Hippocampal formation (tissue), 2 donors: ENCODE results near the gene DBH.
A peak's percentile ranks its signal among the peaks of the same experiment; 100 is the strongest.

Source experiments
- DNase-seq, 2 donors: peaks; one replicate each; lab custom pipeline; 2025; lab: John Stamatoyannopoulos, UW

DBH gene

DNA sequence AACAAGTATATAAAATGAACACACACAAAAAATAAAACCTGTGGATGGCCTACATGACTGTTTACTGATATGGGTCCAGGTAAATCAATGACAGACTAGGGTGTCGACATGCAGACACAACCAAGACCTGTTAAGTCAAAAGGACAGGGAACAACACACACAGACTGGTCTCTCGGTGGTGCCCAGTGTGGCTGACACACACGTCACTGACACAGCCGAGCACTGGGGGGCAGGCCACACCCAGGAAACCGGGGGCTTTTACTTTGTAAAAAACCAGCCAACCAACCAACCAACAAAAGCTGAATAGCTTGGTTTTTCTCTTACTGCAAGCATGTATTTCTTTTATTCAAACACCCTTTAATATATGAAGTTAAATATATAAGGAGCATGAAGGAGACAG, 31.9 kb upstream of the DBH start:
- DNase-seq = no peak

DNA sequence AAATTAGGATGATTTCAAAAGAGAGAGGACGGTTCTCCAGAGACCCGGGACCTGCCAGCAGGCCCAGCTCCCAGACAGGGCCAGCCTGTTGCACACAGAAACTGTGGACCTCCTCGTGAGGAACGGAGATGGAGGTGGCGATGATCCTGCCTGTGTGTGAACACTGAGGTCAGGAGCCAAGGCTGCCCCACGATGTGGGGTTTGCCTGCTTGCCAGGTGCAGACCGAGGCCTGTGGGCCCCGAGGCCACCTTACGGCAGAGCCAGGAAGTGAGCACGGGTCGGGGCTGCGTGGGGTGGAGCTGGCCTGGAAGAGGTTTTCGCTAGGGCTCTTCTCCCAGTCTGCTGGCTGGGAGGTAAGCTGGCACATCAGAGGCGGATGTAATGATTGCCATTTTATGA, 31.3 kb upstream of the DBH start:
- DNase-seq = no peak

DNA sequence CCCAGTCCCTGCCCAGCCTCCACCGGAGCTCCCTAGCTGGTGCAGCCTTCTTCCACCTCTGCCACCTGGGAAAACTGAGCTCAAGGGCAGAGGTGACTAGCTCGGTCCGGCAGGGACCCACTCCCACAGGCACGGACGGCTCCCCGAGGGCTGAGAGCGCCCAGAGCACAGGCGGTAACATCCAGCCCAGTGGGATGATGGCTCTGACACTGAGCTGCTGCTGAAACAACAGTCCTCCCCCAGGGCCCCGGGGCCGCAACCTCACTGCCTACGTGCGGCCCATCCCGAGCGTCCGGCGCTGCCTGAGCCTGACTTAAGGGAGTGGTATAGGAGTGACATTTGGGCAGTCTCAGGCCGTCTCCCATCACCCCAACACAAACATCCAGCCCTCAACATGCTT, 30.7 kb upstream of the DBH start:
- DNase-seq = no peak

DNA sequence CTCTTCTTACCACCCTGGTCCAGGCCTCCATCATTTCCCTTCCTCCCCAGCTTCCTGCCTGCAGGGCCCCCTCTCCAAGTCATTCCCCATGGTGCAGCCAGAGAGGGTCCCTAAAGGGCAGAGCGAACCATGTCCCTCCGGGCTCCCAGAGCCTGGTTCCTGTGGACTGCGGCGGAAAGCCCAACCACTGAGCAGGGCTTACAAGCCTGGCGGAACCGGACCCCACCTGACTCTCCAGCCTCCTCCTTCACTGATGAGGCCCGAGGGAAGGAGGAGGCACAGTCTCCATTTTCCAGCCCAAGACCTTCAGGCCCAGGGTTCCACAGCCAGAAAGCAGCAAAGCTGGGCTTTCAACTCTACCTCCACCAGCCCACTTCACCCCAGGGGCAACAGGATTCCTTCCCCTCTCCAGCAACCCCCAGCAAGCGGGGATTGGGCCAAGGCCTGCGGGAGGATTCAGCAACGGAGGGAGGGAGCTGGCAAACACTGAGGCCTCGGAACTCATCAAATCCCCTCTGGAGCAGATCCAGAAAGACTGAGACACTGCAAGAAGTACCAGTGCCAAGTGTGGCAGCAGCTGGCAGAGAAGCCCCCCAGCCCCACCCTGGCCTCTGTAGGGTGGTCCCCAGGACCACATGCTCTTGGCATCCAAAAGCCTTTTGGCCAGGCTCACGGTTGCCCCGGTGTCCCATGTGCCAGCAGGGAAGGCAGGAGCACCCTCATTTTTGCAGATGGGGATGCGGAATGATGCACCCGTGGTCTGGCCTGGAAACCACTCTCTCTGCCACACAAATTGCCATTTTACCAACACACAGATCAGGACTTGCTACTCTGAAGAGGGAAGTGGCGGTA, 30.1 kb upstream of the DBH start:
- DNase-seq = no peak

DNA sequence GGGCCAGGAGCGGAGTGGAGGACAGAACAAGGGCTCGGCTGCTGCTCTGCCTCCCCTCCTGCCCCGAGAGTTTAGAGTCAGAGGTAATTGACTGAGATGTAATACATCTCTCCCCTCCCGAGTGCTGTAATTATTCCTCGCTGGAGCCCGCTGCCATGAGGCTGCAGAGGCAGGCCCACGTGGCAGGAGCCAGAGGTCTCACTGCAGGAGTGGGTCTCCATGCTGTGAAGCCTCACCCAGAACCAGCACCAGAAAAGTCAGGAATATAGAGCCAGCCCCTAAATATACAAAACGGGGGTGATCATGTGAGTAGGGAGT, 29.5 kb upstream of the DBH start:
- no peak for DNase-seq

DNA sequence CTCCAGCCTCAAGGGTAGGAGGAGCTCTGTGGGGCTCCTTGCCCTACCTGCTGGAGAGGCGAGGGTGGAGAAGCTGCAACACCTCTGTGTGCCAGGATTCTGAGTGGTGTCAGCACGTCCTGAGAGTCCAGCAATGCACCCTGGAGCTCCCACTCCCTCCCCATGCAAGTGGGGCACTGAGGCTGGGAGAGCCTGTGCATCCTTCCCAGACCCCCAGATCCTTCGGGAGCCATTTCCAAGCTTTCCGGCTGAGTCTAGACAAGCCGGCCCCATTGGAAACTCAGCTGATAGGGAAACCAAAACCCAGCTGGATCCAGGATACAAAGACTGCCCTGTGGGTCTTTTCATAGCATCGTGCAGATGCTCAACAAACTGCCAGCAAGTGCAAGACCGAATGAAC, 28.8 kb upstream of the DBH start:
- no peak for DNase-seq

DNA sequence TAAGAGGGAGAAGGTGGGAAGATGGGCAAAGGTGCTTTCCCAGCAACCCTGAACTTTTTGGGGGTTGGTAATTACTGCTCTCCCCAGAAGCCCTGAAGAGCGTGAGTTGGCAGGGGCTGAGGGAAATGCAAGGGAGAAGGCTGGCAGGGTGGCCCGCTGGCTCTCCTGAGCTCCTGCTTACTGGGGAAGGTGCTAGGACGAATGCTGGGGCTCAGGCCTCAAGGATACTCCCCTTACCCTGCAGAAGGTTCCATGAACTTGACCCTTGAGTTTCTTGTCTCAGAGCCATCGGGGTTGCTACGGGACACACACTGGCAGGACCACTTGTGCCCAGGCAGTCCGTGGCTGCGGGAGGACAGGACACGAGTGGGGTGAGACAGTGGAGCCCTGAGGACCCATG, 28.2 kb upstream of the DBH start:
- no peak for DNase-seq

DNA sequence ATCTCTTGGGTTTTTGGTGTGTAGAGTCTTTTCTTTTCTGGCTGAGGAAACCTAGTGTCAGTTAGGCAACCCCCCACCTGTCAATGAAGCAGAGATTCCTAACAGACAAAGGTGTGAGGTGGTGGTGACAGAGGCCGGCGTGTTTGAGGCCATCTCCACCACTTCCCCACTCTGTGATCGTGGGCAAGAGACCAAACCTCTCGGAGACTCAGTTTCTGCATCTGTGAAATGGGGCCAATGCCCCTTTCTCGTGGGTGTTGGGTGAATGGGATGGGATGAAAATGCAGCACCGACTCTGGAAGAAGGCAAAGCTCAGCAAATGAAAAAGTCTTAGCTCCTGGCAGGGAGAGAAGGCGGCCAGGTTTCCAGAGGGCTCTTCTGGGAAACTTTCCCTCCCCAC, 27.8 kb upstream of the DBH start:
- no peak for DNase-seq

DNA sequence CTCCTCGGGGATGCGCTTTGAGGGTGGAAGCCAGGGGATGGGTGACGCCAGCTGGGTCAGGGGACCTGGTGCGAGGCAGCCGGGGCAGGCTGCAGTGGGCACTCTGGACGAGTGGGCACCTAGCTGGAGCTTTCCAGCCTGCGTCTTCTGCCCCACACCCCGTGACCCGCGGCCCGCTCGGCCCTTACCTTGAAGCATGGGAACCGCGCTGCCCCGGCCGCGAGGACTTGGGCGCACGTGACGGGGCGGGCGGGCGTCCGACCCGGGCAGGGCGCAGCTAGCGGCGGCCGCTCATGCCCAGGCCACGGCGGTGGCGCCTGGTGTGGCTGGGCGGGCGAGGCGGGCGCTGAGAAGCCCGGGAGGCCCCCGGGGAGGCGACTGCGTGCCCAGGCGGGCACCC, 27.3 kb upstream of the DBH start:
- DNase-seq = no peak

DNA sequence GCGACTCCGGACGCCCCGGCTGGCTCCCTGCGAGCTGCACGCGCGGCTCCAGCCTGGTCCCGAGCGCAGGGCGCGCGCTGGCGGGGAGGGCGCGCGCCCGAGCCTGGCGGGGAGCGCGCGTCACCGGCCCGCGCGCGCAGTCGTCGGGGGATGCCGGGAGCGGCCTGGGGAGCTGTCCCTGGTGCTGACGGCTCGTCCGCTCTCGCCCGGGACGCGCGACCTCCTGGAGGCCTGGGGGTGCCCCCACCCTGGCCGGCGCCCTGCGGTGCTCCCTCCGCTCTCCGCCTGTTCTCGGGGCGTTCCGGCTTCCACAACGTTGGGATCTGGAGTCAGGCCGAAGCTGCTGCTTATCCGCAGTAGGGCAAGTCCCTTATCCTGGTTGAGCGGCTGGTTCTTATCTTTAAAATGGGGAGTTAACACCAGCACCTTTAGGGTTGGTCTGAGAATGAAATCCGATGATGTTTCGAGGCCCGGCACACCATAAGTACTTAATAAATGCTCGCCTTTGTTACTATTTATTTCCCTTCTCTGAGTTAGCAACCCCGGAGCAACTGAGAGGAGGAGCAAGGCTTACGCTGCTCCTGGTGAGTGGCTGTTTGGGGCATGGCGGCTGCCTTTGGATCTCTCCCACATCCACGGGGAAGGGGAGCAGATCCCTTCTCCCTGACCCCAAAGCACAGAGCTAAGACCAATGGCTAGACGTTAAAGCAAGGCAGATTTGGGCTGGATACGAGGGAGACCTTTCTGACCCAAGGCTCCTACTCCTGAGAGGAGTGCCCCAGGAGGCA, 26.7 kb upstream of the DBH start, which contains the start of gene FAM163B:
TSS of gene FAM163B (minus strand) at position 79 of the 788 bp plus-strand sequence. CDS start 29,166 bp downstream, outside the sequence.
- DNase-seq = peak in 1 of 2 donors; percentile 27

DNA sequence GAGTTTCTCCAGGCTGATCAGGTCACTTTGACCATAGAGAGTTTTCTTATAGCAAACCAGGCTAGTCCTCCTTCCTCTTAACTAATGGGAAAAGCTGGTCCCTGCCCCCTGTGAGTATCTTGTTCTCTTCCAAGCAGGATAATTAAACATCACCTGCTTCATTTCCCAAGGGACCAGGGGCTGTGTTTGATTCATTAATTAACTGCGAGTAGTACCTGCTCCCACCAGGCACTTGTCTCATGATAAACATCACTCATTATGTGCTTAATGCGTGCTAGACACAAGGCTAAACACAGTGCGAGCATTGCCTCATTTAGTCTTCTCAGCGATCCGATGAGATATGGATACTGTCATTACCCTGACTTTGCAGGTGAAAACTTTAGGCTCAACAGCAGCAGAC, 25.3 kb upstream of the DBH start:
- no peak for DNase-seq

DNA sequence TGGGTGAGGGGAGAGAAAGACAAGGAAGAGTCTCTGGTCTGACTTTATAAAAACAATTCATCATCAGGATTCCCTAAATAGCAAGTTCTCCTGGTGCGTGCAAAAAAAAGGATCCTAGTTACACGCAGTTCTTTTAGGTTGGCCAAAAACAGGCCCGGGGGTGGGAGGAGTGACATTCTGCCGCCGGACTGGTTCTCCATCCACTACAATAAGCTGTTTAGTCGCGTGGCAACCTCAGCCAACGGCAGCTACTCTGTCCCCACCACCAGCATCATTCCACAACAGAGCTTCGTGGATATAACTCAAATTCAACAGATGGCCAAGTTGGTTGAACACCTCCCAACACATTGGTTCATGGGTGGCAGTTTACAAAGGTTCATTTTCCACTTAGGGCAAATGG, 24.1 kb upstream of the DBH start:
- no peak for DNase-seq

DNA sequence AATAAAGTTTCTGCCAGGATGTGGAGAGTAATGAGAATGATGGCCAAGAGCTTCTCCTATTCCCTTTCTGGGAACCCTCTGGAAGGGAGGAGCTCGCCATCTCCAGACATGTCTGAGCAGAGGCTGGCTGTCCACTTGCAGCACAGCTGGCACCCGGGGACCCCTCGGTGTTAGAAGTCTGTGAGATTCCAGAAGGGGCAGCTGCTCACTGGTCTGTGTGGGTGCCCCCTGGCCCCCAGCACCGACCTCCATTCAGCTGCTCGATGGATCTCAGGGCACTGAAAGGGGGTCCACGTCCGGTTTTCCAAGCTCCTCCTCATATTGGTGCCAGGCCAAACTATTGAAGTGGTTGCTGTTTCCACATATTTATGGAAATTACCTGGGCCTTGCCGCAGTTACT, 23.3 kb upstream of the DBH start:
- no peak for DNase-seq

DNA sequence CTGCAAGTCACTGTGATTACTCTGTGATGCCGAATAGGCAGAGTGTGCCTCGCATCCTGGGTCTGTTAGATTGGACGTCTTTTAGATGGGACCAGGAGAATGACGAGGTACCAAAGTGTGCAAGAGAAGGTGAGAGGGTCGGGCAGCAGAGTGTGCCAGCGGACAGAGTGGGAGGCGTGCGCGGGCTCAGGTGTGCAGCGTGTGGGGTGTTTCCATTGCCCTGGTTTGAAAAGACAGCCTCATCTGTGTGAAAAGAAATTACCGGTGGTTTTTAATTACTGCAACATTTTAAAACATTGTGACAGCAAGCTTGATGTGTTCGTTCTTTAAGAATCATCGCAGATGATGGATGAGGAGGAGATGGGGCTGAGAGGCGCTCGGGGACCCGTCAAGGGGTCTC, 22.7 kb upstream of the DBH start:
- no peak for DNase-seq

DNA sequence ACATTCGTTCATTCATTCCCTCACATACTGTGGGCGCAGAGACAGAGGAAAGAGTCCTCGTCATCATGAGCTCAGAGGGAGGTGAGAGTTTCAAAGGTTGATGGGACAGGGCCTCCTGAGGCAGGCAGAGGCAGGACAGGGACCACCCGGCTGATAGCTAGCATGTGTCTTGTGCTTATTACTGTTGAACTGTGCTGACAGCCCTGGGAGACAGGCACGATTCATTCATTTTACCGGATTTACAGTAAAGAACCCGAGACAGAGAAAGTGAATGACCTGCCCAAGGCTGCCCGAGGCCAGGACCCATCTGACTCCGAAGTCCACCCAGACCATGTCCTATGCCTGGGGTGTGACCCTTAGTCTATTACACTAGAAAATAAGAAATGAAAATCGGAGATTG, 22.1 kb upstream of the DBH start:
- DNase-seq = no peak

DNA sequence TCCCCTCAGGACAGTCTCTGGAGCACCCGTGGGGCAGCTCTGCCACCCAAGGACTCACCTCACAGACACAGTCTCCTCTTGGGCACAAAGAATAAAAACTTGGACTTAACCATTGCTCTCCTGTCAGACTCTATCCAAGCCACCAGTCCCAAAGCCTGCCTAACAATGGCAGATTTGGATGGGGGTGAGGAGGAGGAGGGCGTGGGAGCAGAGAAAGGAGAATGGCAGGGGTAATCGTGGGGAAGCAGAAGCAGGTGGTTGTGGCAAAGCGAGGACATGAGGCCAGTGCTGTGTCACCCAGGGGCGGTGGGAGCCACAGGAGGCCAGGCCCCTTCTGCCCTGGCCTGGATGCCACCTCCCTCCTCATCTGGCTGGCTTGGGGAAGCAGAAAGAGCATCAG, 21.5 kb upstream of the DBH start:
- DNase-seq = no peak

DNA sequence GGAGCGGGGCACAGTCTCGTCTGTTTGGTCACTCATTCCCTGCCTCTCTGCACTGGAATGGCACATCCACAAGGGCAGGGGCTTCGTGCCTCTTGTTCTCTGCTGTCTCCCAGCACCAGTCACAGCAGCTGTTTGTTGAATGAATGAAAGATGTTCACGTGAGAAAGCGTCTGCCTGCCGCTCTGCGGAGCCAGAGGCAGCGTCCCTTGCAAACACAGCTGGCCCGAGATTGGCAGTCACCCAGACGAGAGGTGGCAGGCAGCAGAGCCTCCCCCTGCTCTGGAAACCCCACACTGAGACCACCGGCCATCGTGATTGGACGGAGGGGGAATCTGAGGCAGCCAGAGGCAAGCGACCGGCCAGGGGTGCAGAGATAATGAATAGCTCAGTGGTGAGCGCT, 21.0 kb upstream of the DBH start:
- no peak for DNase-seq

DNA sequence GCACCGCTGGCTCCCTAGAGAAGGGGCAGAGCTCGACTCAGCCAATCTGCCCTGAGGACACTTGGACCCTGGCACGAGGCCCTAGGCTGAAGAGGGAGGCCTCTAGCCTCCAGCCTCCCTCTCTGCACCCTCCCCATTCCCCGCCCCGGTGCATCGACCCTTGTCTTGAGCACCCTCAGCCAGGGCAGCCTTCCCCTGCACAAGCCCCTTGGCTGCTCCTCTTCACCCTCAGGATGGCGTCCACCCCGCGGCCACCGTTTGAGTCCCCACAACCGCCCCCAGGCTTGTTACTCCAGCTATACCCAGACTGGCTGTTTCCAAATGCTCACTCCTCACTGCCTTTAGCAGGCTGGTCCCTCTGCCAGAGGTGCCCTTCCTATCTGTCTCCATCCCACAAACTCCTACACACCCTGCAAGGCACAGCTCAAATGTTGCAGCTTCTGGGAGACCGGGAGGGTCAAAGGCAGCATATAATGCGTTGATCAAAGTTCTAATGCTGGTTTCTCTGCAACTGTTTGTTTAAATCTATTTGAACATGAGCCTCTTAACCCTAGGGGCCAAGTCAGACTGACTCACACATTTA, 20.5 kb upstream of the DBH start:
- DNase-seq = no peak

DNA sequence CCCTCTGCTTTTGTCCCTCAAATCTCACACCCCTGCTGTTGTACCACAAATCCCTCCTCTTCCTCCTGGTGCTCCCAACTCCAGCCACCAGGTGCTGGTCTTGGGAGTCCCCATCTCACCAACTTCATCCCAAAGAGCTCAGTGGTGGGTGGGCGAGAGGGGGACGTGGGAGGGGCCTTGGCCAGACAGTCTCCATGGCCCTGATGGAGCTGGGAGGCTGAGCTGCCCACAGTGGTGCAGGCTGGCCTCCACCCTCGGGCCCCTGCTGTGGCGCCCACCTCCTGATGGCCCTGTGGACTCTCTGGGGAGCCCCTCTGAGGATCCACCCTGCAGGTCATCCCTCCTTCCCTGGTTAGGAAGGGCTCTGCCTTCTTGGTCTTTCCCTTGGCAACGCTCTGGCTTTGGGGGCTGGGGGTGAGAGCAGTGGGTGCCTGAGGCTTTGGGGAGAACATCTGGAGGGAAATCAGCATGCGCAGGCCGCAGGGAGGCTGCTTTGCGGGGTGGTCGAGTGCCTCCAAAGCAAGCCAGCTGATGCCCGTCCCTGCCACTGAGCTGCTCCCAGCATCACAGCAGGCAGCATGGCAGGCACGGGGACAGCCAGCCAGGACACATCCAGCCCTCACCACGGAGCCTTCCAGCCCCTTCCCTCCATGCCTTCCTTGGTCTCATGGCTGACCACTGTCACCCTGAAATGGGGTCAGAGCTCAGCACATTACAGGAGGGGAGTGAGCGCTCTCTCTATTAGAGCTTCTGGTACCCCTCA, 19.3 kb upstream of the DBH start:
- no peak for DNase-seq

DNA sequence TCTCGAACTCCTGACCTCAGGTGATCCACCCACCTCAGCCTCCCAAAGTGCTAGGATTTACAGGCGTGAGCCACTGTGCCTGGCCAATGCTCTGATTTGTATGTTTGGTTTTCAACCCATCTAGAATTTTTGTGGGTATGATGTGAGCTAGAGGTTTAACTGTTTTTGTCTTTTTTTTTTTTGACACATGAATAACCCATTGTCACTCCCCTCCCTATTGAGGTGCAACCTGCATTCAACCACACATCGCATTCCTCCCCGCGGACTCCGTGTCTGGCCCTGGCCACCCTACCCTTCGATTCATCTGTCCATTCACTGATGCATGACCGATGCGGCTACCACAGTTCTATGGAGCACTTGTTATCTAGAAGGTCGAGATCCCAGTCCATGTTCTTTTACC, 17.4 kb upstream of the DBH start:
- DNase-seq = no peak

DNA sequence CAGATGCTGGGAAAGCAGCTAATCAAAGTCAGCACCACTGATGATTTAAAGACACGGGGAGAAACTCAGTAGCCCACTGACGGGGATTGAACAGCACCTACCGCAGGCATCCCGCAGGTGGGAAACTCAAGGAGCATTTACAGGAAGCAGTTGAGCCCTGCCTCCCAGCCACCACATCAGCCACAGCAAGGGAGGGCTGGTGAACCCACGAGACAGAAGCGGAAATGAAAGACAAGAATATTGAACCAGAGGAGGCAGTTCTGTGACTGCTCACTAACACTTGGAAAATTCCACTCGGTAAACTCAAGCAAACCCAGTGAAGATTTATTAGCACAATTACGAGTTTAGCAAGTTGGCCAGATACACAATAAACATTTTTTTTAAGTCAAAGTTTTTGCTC, 16.4 kb upstream of the DBH start:
- no peak for DNase-seq

DNA sequence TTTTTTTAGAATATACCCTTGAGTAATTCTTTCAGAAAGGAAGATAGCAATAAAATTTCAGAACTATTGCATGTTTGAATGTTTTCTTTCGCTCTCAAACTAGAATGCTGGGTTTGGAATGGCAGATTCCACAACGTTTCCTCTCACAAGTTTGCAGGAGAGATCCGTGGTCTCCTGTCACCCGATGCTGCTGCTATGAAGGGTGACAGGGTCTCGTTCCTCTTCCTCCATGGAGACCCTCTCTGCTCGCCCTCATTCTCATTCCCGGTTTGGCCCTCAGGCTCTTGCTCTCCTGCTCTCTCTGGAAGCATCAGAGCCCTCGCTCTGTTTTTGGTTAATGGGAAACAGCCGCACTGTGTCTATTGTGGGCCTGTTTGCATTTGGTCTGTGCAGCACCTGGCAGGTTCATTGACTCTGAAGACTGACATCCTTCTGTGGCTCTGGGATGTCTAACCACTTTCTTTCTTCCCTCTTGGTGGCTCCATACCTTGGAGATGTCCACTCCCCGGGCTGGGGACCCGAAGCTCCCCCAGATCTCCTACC, 14.4 kb upstream of the DBH start:
- no peak for DNase-seq
